Fibroblast of the aortic adventitia (primary cell): ENCODE results near the gene ARHGEF33. TPM values are rescaled to one million over a fixed set of nuclear protein-coding genes. Genes with fewer than 3 reads are reported as not detected.
A peak's percentile ranks its signal among the peaks of the same experiment; 100 is the strongest.

Experiments used
- DNase-seq: peaks from one replicate; pipeline ENCODE4 v3.0.0-alpha.2; 2010; ENCODE audit warnings: low read depth
- H3K4me3 ChIP-seq: 2 replicates; pipeline ENCODE4 v1.5.1; 2011; ENCODE audit warnings: low read depth, mild to moderate bottlenecking, control low read depth, low read length, moderate library complexity
- total RNA-seq: library from RNA; depleted of rRNA; stranded (reverse); fragments of >200 nt; gene quantifications from 2 replicates; pipeline ENCODE4 v1.2.3, GENCODE V29; 2012; ENCODE audit warnings: low replicate concordance
- TF ChIP-seq, protein P1 (sequence below): IDR thresholded peaks from 2 replicates; pipeline ENCODE4 v1.5.1; 2011; ENCODE audit warnings: mild to moderate bottlenecking, low read length, control low read depth, inconsistent platforms; ENCODE audit not compliant: insufficient read depth

Gene ARHGEF33
- total RNA-seq, 1 donor = 0.54 TPM

DNA sequence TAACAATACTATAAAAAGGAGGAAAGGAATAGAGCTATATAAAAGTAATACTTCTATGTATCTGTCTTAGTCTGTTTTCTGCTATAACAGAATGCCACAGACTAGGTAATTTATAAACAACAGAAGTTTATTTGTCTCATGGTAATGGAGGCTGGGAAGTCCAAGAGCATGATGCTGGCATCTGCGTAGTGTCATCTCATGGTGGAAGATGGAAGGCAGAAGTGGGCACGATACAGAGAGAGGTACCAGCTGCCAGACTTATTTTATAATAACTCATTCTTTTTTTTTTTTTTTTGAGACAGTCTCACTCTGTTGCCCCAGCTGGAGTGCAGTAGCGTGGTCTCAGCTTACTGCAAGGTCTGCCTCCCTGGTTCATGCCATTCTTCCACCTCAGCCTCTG is 18.2 kb upstream of the ARHGEF33 start:
- DNase-seq = no peak
- H3K4me3 ChIP-seq = no peak overlapping the region
- TF ChIP-seq, protein P1, sequence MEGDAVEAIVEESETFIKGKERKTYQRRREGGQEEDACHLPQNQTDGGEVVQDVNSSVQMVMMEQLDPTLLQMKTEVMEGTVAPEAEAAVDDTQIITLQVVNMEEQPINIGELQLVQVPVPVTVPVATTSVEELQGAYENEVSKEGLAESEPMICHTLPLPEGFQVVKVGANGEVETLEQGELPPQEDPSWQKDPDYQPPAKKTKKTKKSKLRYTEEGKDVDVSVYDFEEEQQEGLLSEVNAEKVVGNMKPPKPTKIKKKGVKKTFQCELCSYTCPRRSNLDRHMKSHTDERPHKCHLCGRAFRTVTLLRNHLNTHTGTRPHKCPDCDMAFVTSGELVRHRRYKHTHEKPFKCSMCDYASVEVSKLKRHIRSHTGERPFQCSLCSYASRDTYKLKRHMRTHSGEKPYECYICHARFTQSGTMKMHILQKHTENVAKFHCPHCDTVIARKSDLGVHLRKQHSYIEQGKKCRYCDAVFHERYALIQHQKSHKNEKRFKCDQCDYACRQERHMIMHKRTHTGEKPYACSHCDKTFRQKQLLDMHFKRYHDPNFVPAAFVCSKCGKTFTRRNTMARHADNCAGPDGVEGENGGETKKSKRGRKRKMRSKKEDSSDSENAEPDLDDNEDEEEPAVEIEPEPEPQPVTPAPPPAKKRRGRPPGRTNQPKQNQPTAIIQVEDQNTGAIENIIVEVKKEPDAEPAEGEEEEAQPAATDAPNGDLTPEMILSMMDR = no peak

DNA sequence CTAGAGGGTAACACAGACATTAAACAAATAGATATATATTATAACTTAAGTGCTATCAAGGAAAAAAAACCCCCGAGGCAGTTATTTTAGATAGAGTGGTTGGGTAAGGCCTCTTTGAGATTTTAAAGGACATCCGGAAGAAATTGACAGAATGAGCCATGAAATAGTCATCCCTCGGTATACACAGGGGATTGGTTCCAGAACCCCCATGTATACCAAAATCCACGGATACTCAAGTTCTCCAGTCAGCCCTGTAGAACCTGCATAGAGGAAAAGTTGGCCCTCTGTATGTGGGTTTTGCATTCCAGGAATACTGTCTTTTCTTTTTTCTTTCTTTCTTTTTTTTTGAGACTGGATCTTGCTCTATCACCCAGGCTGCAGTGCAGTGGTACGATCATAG is 15.9 kb upstream of the ARHGEF33 start:
- no peak for DNase-seq
- H3K4me3 ChIP-seq = no peak overlapping the region
- TF ChIP-seq, protein P1 = no peak

DNA sequence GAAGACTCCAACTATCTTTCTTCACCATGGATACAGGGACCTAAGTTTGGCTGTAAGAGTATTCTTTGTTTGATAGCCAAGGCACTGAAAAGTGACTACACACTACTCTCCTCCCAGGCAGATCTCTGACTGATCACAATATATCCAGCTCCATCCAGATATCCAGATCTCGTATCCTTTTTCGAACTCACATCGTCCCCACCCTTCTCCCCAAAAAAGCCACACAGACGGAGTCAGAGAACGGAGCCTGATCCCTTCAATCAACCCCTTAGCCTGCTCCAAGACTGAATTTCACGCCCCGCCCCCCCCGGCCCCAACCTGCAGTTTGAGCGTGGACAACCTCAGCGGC is 14.5 kb upstream of the ARHGEF33 start:
- H3K4me3 ChIP-seq = peak overlapping the region; percentile 97
- TF ChIP-seq, protein P1 = no peak
- no peak for DNase-seq

DNA sequence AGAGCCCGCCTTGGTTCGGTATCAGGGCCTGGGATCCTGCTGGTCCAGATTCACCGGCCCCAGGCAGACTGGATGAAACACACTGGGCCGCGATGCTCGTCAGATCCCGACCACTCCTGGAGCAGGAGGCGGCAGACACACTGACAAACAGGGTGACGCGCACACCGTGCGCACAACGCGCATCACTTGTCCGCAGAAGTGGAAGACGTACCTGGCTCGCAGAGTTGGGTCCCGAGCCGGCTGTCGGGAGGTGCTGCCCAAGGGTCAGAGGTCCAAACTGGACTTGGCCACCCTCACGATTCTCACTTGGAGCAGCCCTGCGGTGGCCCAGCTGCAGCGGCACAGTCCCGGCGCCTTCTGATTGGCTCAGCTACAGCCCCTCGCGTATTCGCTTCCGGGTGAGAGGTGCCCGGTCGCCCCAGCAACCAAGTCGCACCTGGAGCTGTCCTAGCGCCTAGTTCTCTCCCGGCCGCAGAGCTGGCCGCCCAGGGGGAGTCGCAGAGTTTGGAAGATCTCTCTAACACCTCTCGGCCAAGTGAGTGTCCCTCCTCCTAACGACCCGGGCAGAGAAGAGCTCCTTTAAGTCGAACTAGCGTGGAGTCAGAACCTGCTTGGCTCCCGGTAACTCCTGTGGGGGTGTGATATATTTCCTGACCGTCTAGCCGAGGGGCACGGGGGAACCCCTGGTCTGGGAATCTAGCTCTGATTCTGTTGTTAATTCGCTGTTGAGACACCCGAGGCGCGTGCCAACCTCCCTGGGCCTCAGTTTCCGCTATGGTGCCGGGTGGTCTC is 13.9 kb upstream of the ARHGEF33 start, which contains the start of the genes DHX57 and MORN2:
Gene DHX57, minus strand, starts transcription at position 359 of the 792 bp plus-strand sequence. CDS start 7,529 bp downstream, outside the sequence.
Gene MORN2, plus strand, starts transcription at position 401 of the 792 bp plus-strand sequence.
- DNase-seq = peak; percentile 74
- TF ChIP-seq, protein P1 = no peak
- H3K4me3 ChIP-seq = peak within 1 kb of the TSS; percentile 97

DNA sequence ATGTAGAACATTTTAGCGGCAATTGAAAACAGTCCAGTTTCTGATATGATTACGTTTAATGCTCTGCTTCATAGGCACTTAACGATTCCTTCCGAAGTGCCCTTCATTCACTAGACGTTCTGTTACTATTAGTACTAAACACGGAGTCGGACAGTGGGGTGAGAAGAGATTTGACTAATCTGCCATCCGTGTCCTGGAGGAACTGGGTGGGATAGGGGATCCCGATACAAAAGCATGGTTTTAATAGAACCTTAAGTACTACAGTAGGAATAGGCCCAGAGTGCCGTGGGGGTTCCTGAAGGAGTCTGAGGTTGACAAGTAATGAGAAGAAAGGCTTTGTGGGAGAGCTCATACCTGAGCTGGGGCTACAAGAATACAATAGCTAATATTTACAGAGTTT is 13.3 kb upstream of the ARHGEF33 start:
- TF ChIP-seq, protein P1 = no peak
- H3K4me3 ChIP-seq = peak overlapping the region; percentile 97
- peak; percentile 2 for DNase-seq

DNA sequence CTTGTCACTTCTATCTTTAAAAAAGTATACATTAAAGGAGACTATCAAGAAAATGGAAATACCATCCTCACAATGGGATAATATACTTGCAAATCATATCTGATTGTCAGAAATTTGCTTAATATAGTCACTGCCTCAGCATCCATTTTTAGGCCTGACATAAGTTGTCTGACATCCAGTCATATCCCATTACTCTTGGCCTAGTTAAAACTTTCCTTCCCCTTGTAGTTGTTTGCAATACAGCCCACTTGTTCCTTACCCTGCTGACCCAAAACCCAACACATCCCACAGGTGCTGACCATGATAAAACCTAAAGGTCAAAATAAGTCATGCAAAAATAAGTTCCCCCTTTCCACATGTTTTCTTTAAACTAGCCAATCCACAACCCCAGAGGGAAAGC is 3.6 kb upstream of the ARHGEF33 start:
- no peak for DNase-seq
- no peak overlapping the region for H3K4me3 ChIP-seq
- TF ChIP-seq, protein P1 = no peak

DNA sequence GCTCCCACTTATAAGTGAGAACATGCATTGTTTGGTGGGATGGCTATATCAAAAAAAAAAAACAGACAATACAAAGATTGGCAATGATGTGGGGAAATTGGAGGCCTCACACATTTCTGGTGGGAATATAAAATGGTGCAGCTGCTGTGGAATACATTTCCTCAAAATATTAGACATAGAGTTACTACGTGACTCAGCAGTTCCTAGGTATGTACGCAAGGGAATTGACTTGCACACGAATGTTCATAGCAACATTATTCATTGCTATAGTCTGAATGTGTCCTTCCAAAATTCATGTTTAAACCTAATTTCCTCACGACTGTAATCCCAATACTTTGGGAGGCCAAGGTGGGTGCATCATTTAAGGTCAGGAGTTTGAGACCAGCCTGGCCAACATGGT is 2.3 kb upstream of the ARHGEF33 start:
- no peak for DNase-seq
- TF ChIP-seq, protein P1 = no peak
- no peak overlapping the region for H3K4me3 ChIP-seq
